Adrenal gland (tissue), 12 donors: Measurements from ENCODE around the gene UST. TPM values are rescaled to one million over a fixed set of nuclear protein-coding genes. Genes with fewer than 3 reads are reported as not detected.
A peak's percentile ranks its signal among the peaks of the same experiment; 100 is the strongest.

ENCODE experiments used
- DNase-seq, 7 donors: peaks; one replicate each; pipeline ENCODE4 v3.0.0-alpha.2; 2019 to 2020
- H3K27ac ChIP-seq, 5 donors: fragments of 200-600 bp; sonication (generic) in 4 of 5; 1 replicate in 3 of 5; 2 replicates in 2 of 5; pipeline versions ENCODE4 v1.5.1 to v1.8.0; 2016 to 2020; ENCODE audit warnings: mild to moderate bottlenecking in 1 of 5
- H3K27me3 ChIP-seq: fragments of 200-600 bp; 2 replicates; pipeline ENCODE4 v1.8.0; 2021
- H3K36me3 ChIP-seq, 2 donors: fragments of 200-600 bp; replicated peaks in 1 of 2; 1 replicate in 1 of 2; 2 replicates in 1 of 2; pipeline versions ENCODE4 v1.5.1 to v1.8.0; 2018 to 2022
- H3K4me1 ChIP-seq, 2 donors: fragments of 200-600 bp; replicated peaks in 1 of 2; 1 replicate in 1 of 2; 2 replicates in 1 of 2; pipeline versions ENCODE4 v1.5.1 to v1.8.0; 2018 to 2021
- H3K4me3 ChIP-seq, 4 donors: fragments of 200-600 bp; sonication (generic) in 3 of 4; one replicate each; pipeline ENCODE4 v1.5.1; 2016 to 2018
- H3K9me3 ChIP-seq, 3 donors: fragments of 200-600 bp; sonication (generic) in 1 of 3; replicated peaks in 1 of 3; 1 replicate in 2 of 3; 2 replicates in 1 of 3; pipeline versions ENCODE4 v1.5.1 to v1.8.0; 2016 to 2021
- CTCF ChIP-seq, 6 experiments: fragments of 450-650 bp in 4 of 6; fragments of 200-600 bp in 2 of 6; sonication (generic) in 1 of 6; IDR thresholded peaks; 1 replicate in 5 of 6; 2 replicates in 1 of 6; pipeline versions ENCODE4 v1.5.1 to v1.8.0; 2016 to 2021; ENCODE audit warnings: antibody characterized with exemption in 6 of 6, mild to moderate bottlenecking in 2 of 6, moderate library complexity in 1 of 6
- POLR2A ChIP-seq, 2 donors: fragments of 450-650 bp; IDR thresholded peaks; one replicate each; pipeline ENCODE4 v1.6.1; 2017; ENCODE audit warnings: antibody characterized with exemption in 2 of 2, mild to moderate bottlenecking in 2 of 2, moderate library complexity in 1 of 2
- WGBS, 4 donors: extraction: QIAGEN DNeasy Blood & Tissue Kit in 2 of 4; methylation state at CpG; one replicate each; pipeline versions ENCODE4 v1.1.5 to v1.1.7; 2013 to 2017; 5-methylcytosine and 5-hydroxymethylcytosine counted together
- intact Hi-C, 2 donors: fragments of 100-400 bp; cut with DNase I; formaldehyde crosslinking; loops; one replicate each; pipeline versions ENCODE4 v1.14.1 to v1.15.0; 2022 to 2023
- polyA plus RNA-seq, 3 donors: library from polyadenylated mRNA; stranded (reverse); fragments of 200-250 nt in 2 of 3; fragments of 350-450 nt in 1 of 3; fragmentation: Illumina TruSeq in 1 of 3; extraction: RNeasy Lipid Tissue Mini Kit (QIAGEN cat#74804) in 1 of 3; gene quantifications; one replicate each; pipeline ENCODE4 v1.2.3, GENCODE V29; 2013 to 2014
- total RNA-seq, 9 donors: library from RNA; depleted of rRNA in 4 of 9; stranded (reverse); fragments of >200 nt in 4 of 9; fragments of 120-200 nt in 1 of 9; fragmentation: NEBNext Ultra II Directional in 1 of 9; extraction: Animal tissue kit (Norgen Biotek cat#: 25700) in 1 of 9; gene quantifications; one replicate each; pipeline versions ENCODE4 v1.1.0 to v1.2.4, GENCODE V29; 2013 to 2023
- donor health status: healthy with polysubstance abuse.
- donor health status: Bipolar disorder and iron deficiency.
- donor health status: DM: yes; HTN: yes; CAD: no.
- donor health status: DM: no; HTN: no; CAD: no.
- donor health status: DM: no; HTN: no; CAD: no.
- donor health status: DM: yes; HTN: yes; CAD: no.

UST gene
- total and polyA plus RNA-seq, 12 donors, result 5.9 to 37.4 (median 18.3) TPM

GRCh38 chr6:148885136-148885865 lies 138.5 kb downstream of the UST start:
- Histone ChIP-seq H3K4me1 (peaks cover 0 to 9% of the 10 kb centered on the region in 2 donors), H3K36me3 (no peaks in the 10 kb centered on the region), H3K27ac (no peak overlapping the region), H3K27me3 (no peaks in the 10 kb centered on the region), H3K4me3 (no peak overlapping the region), H3K9me3 (no peaks in the 10 kb centered on the region)
- intact Hi-C loops, result no loop called here
- TF ChIP-seq POLR2A (IDR thresholded peaks at IDR 0.05) (no peak), CTCF (IDR thresholded peaks at IDR 0.05) (no peak)
- DNase-seq, result no peak
- WGBS, 4 donors, result 85 to 88% (median 87%) methylated on average over 6 of the region's 6 CpGs

- no peaks in the 10 kb centered on the region for H3K9me3 ChIP-seq
- intact Hi-C loops, result no loop called here
- no peaks in the 10 kb centered on the region for H3K27me3 ChIP-seq
- H3K4me3 ChIP-seq, result no peak overlapping the region
- no peak overlapping the region for H3K27ac ChIP-seq
- H3K36me3 ChIP-seq, result no peaks in the 10 kb centered on the region
- WGBS, 4 donors, result 90 to 95% (median 94%) methylated on average over 7 of the region's 7 CpGs
- peaks cover 0 to 9% of the 10 kb centered on the region in 2 donors for H3K4me1 ChIP-seq
- DNase-seq, result no peak
- TF ChIP-seq POLR2A (IDR thresholded peaks at IDR 0.05) (no peak), CTCF (IDR thresholded peaks at IDR 0.05) (no peak)
Measured at GRCh38 chr6:148885925-148886845, 139.4 kb downstream of the UST start.

- 59 to 93% (median 67%) methylated on average over 2 to 3 of the region's 3 CpGs for WGBS, 4 donors
- TF ChIP-seq CTCF (IDR thresholded peaks at IDR 0.05) (no peak), POLR2A (IDR thresholded peaks at IDR 0.05) (no peak)
- Histone ChIP-seq H3K27ac (no peak overlapping the region), H3K27me3 (no peaks in the 10 kb centered on the region), H3K9me3 (no peaks in the 10 kb centered on the region), H3K4me3 (no peak overlapping the region), H3K36me3 (no peaks in the 10 kb centered on the region), H3K4me1 (peaks cover 0 to 9% of the 10 kb centered on the region in 2 donors)
- intact Hi-C loops, result no loop called here
- DNase-seq, result peak in 4 of 7 donors; percentile 21 to 47 (median 34)
Measured at GRCh38 chr6:148887181-148887580, 140.4 kb downstream of the UST start.

- no peaks in the 10 kb centered on the region for H3K36me3 ChIP-seq
- WGBS, 4 donors, result 59 to 77% (median 72%) methylated on average over 3 of the region's 3 CpGs
- no peak for DNase-seq
- H3K27me3 ChIP-seq, result no peaks in the 10 kb centered on the region
- intact Hi-C loops, result no loop called here
- TF ChIP-seq CTCF (IDR thresholded peaks at IDR 0.05) (no peak), POLR2A (IDR thresholded peaks at IDR 0.05) (no peak)
- H3K4me1 ChIP-seq, result peaks cover 0 to 9% of the 10 kb centered on the region in 2 donors
- no peaks in the 10 kb centered on the region for H3K9me3 ChIP-seq
- H3K4me3 ChIP-seq, result no peak overlapping the region
- H3K27ac ChIP-seq, result no peak overlapping the region
Measured at GRCh38 chr6:148888856-148889255, 142.0 kb downstream of the UST start.
